ENCODE results near the gene BTBD2. TPM values are rescaled to one million over a fixed set of nuclear protein-coding genes. Genes with fewer than 3 reads are reported as not detected.

The BTBD2 gene
- polyA plus RNA-seq, 1 donor from 2014 or later, result 46.1 TPM

- Histone ChIP-seq H2AFZ (ENCODE audit: low read depth, low read length) (no peak overlapping the region), H3K4me2 (ENCODE audit: low read length) (no peak overlapping the region), H3F3A (ENCODE audit: insufficient read depth, low read length, poor library complexity, severe bottlenecking) (no peaks in the 10 kb centered on the region), H3K9me3 (ENCODE audit: low read length) (no peaks in the 10 kb centered on the region), H3K27ac (ENCODE audit: low read length) (no peak overlapping the region), H3K9ac (ENCODE audit: low read length) (no peak overlapping the region), H4K20me1 (ENCODE audit: insufficient read depth) (no peaks in the 10 kb centered on the region), H3K27me3 (ENCODE audit: insufficient read depth, low read depth, low read length) (no peaks in the 10 kb centered on the region), H3K79me2 (replicated peaks; ENCODE audit: insufficient read depth, low read length) (no peaks in the 10 kb centered on the region), H3K4me3 (ENCODE audit: low read length) (no peak overlapping the region), H3K9me2 (ENCODE audit: insufficient read depth, low read length) (no peaks in the 10 kb centered on the region), H3K36me3 (ENCODE audit: insufficient read depth, low read length) (no peaks in the 10 kb centered on the region)
- no peak for TF ChIP-seq EP300 (conservative IDR thresholded peaks at IDR 0.05; ENCODE audit: poor library complexity, severe bottlenecking)
Observed at GRCh38 chr19:2038284-2039088, 23.0 kb upstream of the BTBD2 start.

GRCh38 chr19:2037651-2038255 is 22.2 kb upstream of the BTBD2 start:
- no peaks in the 10 kb centered on the region for H3K79me2 ChIP-seq (replicated peaks; ENCODE audit: insufficient read depth, low read length)
- no peak overlapping the region for H3K27ac ChIP-seq (ENCODE audit: low read length)
- H3K4me2 ChIP-seq (ENCODE audit: low read length), result no peak overlapping the region
- no peak overlapping the region for H3K9ac ChIP-seq (ENCODE audit: low read length)
- no peak overlapping the region for H3K4me3 ChIP-seq (ENCODE audit: low read length)
- no peaks in the 10 kb centered on the region for H3K9me3 ChIP-seq (ENCODE audit: low read length)
- no peaks in the 10 kb centered on the region for H3F3A ChIP-seq (ENCODE audit: insufficient read depth, low read length, poor library complexity, severe bottlenecking)
- H3K9me2 ChIP-seq (ENCODE audit: insufficient read depth, low read length), result no peaks in the 10 kb centered on the region
- no peak overlapping the region for H2AFZ ChIP-seq (ENCODE audit: low read depth, low read length)
- no peaks in the 10 kb centered on the region for H3K36me3 ChIP-seq (ENCODE audit: insufficient read depth, low read length)
- TF ChIP-seq POLR2AphosphoS5 (IDR thresholded peaks at IDR 0.05) (no peak), SMC3 (conservative IDR thresholded peaks at IDR 0.05; ENCODE audit: poor library complexity) (no peak), CTCF (IDR thresholded peaks at IDR 0.05; ENCODE audit: poor library complexity, severe bottlenecking) (no peak), EP300 (conservative IDR thresholded peaks at IDR 0.05; ENCODE audit: poor library complexity, severe bottlenecking) (no peak), TAF1 (IDR thresholded peaks at IDR 0.05; ENCODE audit: low read depth) (no peak), REST (IDR thresholded peaks at IDR 0.05; ENCODE audit: borderline replicate concordance) (no peak), EZH2 (IDR thresholded peaks at IDR 0.05; ENCODE audit: borderline replicate concordance, insufficient read depth, low read length, poor library complexity, severe bottlenecking) (no peak), RAD21 (conservative IDR thresholded peaks at IDR 0.05) (no peak), MXI1 (conservative IDR thresholded peaks at IDR 0.05; ENCODE audit: poor library complexity, severe bottlenecking) (no peak)
- H4K20me1 ChIP-seq (ENCODE audit: insufficient read depth), result no peaks in the 10 kb centered on the region
- H3K27me3 ChIP-seq (ENCODE audit: insufficient read depth, low read depth, low read length), result no peaks in the 10 kb centered on the region

All from neural cell (in vitro differentiated cells).